Astrocyte of the spinal cord (primary cell): Measurements from ENCODE around the gene CD80.

Source experiments
- DNase-seq: peaks from one replicate; pipeline ENCODE4 v3.0.0; 2011; ENCODE audit warnings: low read depth, low spot score
- H3K4me3 ChIP-seq: 2 replicates; pipeline ENCODE4 v1.5.1; 2011; ENCODE audit warnings: low read depth, mild to moderate bottlenecking, low read length, moderate library complexity
- in situ Hi-C: cut with HindIII; loops from 2 replicates; pipeline ENCODE4 v1.10.0; 2017; ENCODE audit warnings: low sequenced_read_pairs
- TF ChIP-seq, protein P1 (sequence below): IDR thresholded peaks from 2 replicates; pipeline ENCODE4 v1.5.1; 2012; ENCODE audit warnings: low read depth, mild to moderate bottlenecking, low read length, inconsistent platforms

Gene CD80

DNA sequence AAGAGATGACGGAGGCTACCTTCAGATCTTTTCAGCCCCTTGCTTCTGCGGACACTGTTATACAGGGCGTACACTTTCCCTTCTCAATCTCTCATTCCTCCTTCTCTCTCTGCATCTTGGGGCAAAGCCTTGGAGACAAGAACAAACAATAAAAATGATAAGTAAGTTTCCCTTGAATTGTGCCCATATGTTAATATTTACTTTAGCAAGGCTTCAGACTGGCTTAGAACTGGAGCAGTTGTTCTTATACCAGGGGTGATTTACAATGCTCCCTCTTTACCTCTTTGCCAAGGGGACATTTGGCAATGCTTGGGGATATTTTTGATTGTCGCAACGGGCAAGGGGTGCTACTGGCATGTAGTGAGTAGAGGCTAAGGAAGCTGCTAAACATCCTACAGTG, 31.7 kb downstream of the CD80 start:
- TF ChIP-seq, protein P1, sequence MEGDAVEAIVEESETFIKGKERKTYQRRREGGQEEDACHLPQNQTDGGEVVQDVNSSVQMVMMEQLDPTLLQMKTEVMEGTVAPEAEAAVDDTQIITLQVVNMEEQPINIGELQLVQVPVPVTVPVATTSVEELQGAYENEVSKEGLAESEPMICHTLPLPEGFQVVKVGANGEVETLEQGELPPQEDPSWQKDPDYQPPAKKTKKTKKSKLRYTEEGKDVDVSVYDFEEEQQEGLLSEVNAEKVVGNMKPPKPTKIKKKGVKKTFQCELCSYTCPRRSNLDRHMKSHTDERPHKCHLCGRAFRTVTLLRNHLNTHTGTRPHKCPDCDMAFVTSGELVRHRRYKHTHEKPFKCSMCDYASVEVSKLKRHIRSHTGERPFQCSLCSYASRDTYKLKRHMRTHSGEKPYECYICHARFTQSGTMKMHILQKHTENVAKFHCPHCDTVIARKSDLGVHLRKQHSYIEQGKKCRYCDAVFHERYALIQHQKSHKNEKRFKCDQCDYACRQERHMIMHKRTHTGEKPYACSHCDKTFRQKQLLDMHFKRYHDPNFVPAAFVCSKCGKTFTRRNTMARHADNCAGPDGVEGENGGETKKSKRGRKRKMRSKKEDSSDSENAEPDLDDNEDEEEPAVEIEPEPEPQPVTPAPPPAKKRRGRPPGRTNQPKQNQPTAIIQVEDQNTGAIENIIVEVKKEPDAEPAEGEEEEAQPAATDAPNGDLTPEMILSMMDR, result no peak
- in situ Hi-C loops, result no loop called here
- no peak overlapping the region for H3K4me3 ChIP-seq
- no peak for DNase-seq

DNA sequence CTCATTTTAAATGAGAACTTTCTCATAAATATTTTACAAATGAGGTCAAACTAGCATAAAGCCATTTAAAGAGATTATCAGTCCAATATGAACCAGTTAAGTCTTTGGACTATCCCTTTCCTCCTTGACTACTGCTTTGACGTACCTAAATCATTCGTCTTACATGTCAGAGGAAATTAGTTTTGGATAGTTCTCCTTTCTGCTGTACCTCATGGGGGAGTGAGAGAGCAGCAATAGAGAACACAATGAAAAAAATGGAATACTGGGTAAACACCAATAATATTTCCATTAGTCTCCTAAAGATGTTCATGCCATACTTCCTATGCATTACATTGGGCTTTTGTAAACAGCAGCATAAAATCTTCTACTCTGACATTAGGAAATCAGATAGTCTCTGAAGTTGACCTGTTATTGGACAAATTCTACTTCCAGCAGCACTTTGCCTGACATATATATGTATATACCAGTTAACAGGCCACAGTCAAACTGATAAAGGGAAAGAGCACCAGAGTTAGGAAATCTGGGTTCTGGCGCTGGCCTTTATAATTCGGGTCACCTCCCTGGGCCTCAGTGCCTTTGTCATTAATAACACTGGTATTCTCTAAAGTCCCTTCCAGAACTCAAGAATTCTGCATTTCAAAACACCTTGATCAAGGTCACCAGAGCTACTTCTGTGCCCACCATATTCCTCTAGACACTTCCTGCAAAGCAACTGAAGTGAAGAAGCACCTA, 34.3 kb downstream of the CD80 start:
- in situ Hi-C loops, result no loop called here
- H3K4me3 ChIP-seq, result no peak overlapping the region
- DNase-seq, result peak; percentile 16
- TF ChIP-seq, protein P1, result peak; percentile 43

- H3K4me3 ChIP-seq, result no peak overlapping the region
- in situ Hi-C loops, result no loop called here
- DNase-seq, result no peak
- TF ChIP-seq, protein P1, result no peak
Measured at GRCh38 chr3:119518026-119518425, 41.4 kb downstream of the CD80 start.

GRCh38 chr3:119517112-119517511, 42.3 kb downstream of the CD80 start:
- TF ChIP-seq, protein P1, result no peak
- H3K4me3 ChIP-seq, result no peak overlapping the region
- no peak for DNase-seq
- in situ Hi-C loops, result no loop called here

GRCh38 chr3:119514637-119515036, 44.8 kb downstream of the CD80 start:
- TF ChIP-seq, protein P1, result no peak
- H3K4me3 ChIP-seq, result no peak overlapping the region
- in situ Hi-C loops, result no loop called here
- DNase-seq, result no peak

DNA sequence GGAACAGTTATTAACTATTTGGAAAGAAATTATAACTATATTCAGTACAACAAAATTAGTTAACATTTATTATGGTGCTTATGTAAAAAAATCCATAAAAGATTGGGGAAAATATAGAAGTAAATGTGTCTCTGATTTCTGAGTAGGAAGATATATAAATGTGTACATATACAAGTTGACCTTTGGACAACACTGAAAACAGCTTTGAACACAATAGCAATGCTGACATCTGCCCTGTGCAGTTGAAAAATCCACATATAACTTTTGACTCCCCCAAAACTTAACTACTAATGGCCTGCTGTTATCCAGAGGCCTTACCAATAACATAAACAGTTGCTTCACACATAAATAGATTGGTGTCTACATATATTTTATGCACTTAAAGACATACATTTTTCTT, 48.7 kb downstream of the CD80 start:
- TF ChIP-seq, protein P1, result no peak
- in situ Hi-C loops, result no loop called here
- DNase-seq, result no peak
- H3K4me3 ChIP-seq, result no peak overlapping the region
